ENCODE results near the gene MKNK1. TPM values are rescaled to one million over a fixed set of nuclear protein-coding genes. Genes with fewer than 3 reads are reported as not detected.

Gene MKNK1
- total RNA-seq, 1 donor from 2014 or later = 25.1 TPM

DNA sequence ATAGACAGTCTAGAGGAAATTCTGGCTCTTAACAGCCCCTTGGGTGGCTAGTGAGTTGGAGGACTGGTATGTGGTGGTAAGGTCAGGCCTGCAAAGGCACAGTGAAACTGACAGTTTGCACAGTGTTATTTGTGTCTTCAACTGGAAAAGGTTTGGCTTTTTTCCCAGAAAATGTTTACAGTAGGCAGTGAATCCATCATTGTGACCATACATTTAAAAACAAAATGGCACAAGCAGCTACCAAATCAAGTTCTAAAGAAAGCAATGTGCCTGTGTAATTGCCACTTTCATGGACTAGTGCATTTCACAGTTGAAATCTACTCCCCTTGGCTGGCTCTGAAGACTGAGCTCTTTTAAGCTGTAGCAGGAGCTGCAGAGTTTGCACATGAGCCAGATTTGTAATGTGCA is 39.3 kb upstream of the MKNK1 start:
- TF ChIP-seq, protein P1, sequence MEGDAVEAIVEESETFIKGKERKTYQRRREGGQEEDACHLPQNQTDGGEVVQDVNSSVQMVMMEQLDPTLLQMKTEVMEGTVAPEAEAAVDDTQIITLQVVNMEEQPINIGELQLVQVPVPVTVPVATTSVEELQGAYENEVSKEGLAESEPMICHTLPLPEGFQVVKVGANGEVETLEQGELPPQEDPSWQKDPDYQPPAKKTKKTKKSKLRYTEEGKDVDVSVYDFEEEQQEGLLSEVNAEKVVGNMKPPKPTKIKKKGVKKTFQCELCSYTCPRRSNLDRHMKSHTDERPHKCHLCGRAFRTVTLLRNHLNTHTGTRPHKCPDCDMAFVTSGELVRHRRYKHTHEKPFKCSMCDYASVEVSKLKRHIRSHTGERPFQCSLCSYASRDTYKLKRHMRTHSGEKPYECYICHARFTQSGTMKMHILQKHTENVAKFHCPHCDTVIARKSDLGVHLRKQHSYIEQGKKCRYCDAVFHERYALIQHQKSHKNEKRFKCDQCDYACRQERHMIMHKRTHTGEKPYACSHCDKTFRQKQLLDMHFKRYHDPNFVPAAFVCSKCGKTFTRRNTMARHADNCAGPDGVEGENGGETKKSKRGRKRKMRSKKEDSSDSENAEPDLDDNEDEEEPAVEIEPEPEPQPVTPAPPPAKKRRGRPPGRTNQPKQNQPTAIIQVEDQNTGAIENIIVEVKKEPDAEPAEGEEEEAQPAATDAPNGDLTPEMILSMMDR (IDR thresholded peaks at IDR 0.05) = no peak
- no peak for DNase-seq (ENCODE audit: low spot score)
- H3K27me3 Mint-ChIP-seq (ENCODE audit: low read depth) = no peaks in the 10 kb centered on the region
- H3K4me1 Mint-ChIP-seq (ENCODE audit: low read depth) = peaks cover 21% of the 10 kb centered on the region
- H3K4me3 Mint-ChIP-seq (ENCODE audit: unreplicated experiment) = no peak overlapping the region
- peaks cover 4% of the 10 kb centered on the region for H3K9me3 Mint-ChIP-seq (ENCODE audit: low read depth)
- H3K27ac Mint-ChIP-seq (ENCODE audit: unreplicated experiment) = peak overlapping the region; percentile 76
- H3K36me3 Mint-ChIP-seq (ENCODE audit: low read depth) = peaks cover 15% of the 10 kb centered on the region

DNA sequence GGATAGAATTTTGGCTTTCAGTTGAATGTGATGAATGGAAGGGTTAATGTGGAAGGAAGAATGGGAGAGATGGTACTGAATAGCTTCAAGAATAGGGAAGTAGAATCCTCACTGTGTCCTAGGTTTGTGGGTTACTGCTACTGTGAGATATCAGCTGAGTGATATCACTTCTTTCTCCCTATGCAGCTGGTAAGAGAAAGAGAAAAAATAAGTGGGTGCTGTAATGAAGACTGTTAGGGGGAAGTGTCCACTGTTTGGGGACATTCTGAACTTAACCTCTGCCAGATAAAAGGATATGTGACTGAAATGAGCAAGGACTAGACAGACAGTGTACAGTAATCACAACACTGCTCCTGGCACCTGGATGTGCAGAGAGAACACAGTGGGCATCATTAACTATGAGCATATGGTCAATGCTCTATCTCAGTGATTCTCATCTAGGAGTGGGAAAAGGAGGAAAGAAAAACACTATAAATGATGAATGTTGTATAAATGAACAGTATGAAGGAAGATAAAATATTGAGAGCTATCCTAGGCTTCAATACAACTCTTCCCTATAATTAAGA is 38.1 kb upstream of the MKNK1 start:
- no peaks in the 10 kb centered on the region for H3K9me3 Mint-ChIP-seq (ENCODE audit: low read depth)
- peaks cover 16% of the 10 kb centered on the region for H3K36me3 Mint-ChIP-seq (ENCODE audit: low read depth)

DNA sequence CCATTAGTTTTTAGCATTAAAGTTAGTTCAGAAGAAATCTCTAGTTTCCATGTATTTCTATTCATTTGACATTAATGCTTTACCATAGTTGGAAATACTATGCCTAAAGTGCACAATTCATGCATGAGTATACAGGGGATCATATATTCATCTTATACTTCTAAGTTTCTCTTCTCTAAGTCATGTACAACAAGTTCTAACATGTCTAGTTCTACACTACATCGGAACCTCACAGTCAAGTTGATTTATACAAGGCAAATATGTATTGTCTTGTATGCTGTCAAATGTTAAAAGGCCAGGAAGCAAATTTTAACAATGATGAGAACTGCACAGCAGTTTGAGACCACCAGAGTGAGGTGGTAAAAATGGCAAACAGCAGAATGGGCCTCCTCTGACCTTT is 35.5 kb upstream of the MKNK1 start:
- Mint-ChIP-seq H3K4me1 (ENCODE audit: low read depth) (peaks cover 32% of the 10 kb centered on the region), H3K36me3 (ENCODE audit: low read depth) (peaks cover 27% of the 10 kb centered on the region), H3K4me3 (ENCODE audit: unreplicated experiment) (no peak overlapping the region), H3K9me3 (ENCODE audit: low read depth) (no peaks in the 10 kb centered on the region), H3K27ac (ENCODE audit: unreplicated experiment) (no peak overlapping the region), H3K27me3 (ENCODE audit: low read depth) (no peaks in the 10 kb centered on the region)
- TF ChIP-seq, protein P1 (IDR thresholded peaks at IDR 0.05) = no peak
- no peak for DNase-seq (ENCODE audit: low spot score)

More for the DNA sequence above, 38.1 kb upstream of the MKNK1 start:
- Mint-ChIP-seq H3K4me1 (ENCODE audit: low read depth) (peaks cover 32% of the 10 kb centered on the region), H3K27ac (ENCODE audit: unreplicated experiment) (no peak overlapping the region), H3K4me3 (ENCODE audit: unreplicated experiment) (no peak overlapping the region), H3K27me3 (ENCODE audit: low read depth) (no peaks in the 10 kb centered on the region)
- TF ChIP-seq, protein P1 (IDR thresholded peaks at IDR 0.05) = no peak
- no peak for DNase-seq (ENCODE audit: low spot score)

DNA sequence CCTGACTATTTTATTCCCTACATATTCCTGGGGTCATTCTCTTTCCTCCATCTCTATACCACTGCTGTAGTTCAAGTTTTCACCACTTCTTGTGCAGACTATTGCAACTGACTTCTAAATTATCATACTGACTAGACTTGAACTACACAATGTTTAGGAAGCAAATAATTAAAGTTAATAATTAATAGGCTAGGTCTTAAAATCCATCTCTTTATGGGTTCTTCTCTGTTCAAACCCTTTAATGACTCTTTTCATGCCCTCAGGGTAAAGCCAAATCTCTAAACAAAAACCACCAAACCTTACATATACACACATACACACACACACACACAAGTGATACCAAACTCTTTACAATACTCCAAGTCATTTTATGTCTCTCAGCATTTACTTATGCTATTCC is 34.9 kb upstream of the MKNK1 start:
- TF ChIP-seq, protein P1 (IDR thresholded peaks at IDR 0.05) = no peak
- Mint-ChIP-seq H3K4me1 (ENCODE audit: low read depth) (peaks cover 29% of the 10 kb centered on the region), H3K36me3 (ENCODE audit: low read depth) (peaks cover 31% of the 10 kb centered on the region), H3K27ac (ENCODE audit: unreplicated experiment) (no peak overlapping the region), H3K9me3 (ENCODE audit: low read depth) (no peaks in the 10 kb centered on the region), H3K4me3 (ENCODE audit: unreplicated experiment) (no peak overlapping the region), H3K27me3 (ENCODE audit: low read depth) (no peaks in the 10 kb centered on the region)
- DNase-seq (ENCODE audit: low spot score) = no peak

DNA sequence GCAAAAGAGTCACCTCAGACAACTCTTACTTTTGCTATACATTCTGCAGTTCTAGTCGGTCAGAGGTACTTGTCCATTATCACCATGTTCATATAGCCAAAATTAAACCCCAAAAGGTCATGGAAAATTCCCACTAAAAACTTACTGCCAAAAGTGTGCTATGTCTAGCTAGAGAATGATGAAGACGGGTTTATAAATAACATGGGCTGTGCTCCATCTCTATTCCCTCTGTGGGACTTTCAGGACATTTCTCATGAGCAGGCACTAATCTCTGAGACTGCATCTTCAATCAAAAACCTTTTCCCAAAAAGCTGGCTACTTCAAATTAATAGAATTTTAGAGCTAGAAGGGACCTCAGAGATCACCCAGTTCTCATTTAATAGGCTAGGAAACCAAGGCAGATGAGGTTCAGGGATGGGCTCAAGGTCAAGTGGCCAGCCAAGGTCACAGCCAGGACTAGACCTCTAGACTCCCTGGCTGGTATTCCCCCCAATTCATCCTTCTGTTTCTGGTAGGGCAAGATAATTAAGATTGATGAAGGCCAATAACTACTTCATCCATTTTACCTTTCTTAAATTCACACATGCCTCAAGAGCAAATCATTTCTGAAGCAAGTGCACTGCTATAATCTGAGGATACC is 33.5 kb upstream of the MKNK1 start:
- Mint-ChIP-seq H3K9me3 (ENCODE audit: low read depth) (no peaks in the 10 kb centered on the region), H3K4me3 (ENCODE audit: unreplicated experiment) (no peak overlapping the region), H3K4me1 (ENCODE audit: low read depth) (peaks cover 16% of the 10 kb centered on the region), H3K36me3 (ENCODE audit: low read depth) (peaks cover 36% of the 10 kb centered on the region), H3K27ac (ENCODE audit: unreplicated experiment) (peak overlapping the region; percentile 24), H3K27me3 (ENCODE audit: low read depth) (no peaks in the 10 kb centered on the region)
- DNase-seq (ENCODE audit: low spot score) = no peak
- TF ChIP-seq, protein P1 (IDR thresholded peaks at IDR 0.05) = no peak
